ENCODE data around the gene ZBTB18.

DNA sequence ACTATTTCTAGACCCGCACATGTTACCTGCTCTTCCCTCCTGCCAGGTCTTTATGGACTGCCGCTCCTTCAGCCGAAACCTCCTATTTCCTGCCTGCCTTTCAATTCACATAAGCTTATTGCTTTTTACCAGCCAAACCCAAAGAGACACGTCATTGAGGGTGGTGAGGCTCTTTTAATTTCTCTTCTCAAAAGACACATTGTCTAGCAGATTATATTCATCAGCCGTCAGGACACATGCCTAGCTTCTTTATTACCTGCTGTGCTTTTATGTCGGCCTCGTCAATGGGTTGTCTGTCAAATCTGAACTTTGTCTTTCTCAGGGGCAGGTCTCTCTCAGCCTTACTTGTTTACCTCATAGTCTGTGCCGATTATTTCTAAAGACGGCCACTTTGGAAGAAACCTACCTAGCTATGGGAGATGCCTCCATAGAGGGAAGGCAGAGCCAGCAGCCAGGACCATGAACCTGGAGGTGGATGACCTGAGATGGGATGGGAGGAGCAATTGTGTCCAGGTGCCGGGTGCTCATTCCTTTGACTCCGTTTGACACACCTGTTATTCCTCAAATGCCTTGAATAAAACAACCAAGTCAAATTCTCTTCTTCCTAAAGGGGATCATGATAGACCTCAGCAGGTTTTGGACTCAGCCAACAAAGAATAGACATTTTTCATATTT is 42.0 kb downstream of the ZBTB18 start:
- no peak for TF ChIP-seq CTCF (IDR thresholded peaks at IDR 0.05)
- TF ChIP-seq EZH2 (IDR thresholded peaks at IDR 0.05; ENCODE audit: borderline replicate concordance, insufficient read depth, low read depth, low read length, poor library complexity, severe bottlenecking) = no peak

Data from B cell (primary cell).